K562 (cell line): ENCODE measurements around the gene CSDE1. TPM values are rescaled to one million over a fixed set of nuclear protein-coding genes. Genes with fewer than 3 reads are reported as not detected.

Source experiments
- ATAC-seq: fragments of 200-7000 bp; cut with Tn5 transposase; 3 replicates; pipeline ENCODE4 v1.9.1; 2020; ENCODE audit warnings: moderate library complexity
- BruUV-seq: library from RNA; stranded (reverse); fragments of 400-500 nt; replicated peaks from 2 replicates; lab custom pipeline; 2021; lab: Mats Ljungman, UMichigan
- CTCF ChIA-PET: fragments of 300-600 bp; formaldehyde crosslinking; extraction: SDS; loops from one replicate; lab custom pipeline; 2021; ENCODE audit warnings: low intra/inter-chr PET ratio; lab: Yijun Ruan, JAX
- POLR2A ChIA-PET: fragments of 300-600, 350-650 bp; sonication (Branson Sonifier 250); formaldehyde crosslinking; extraction: SDS; loops from one replicate; lab custom pipeline; 2021; ENCODE audit warnings: antibody characterized with exemption, inconsistent platforms; lab: Yijun Ruan, JAX
- DNase-seq, 4 experiments: peaks; one replicate each; pipeline versions ENCODE4 v3.0.0 to v3.0.0-alpha.2; 2011 to 2018; ENCODE audit warnings: low spot score in 3 of 4, mixed read lengths in 3 of 4; ENCODE audit errors: extremely low read depth in 1 of 4
- FAIRE-seq: peaks from 2 replicates; lab custom pipeline; 2011; peaks lifted over from hg19 to GRCh38; lab: Jason Lieb, UNC
- H2AFZ ChIP-seq: 2 replicates; pipeline ENCODE4 v1.6.0; 2011; ENCODE audit warnings: low read depth, low read length, control low read depth, inconsistent platforms
- H3K27ac ChIP-seq: fragments of 200-600 bp; 3 replicates; pipeline ENCODE4 v1.8.0; 2011; ENCODE audit warnings: low read depth, mild to moderate bottlenecking, control low read depth, inconsistent platforms, low read length, moderate library complexity, mixed read lengths; ENCODE audit errors: extremely low read depth
- H3K27me3 ChIP-seq, 2 experiments: fragments of 300-600 bp in 1 of 2; 2 replicates in 1 of 2; 3 replicates in 1 of 2; pipeline versions ENCODE4 v1.6.0 to v1.8.0; 2011; ENCODE audit warnings: inconsistent platforms in 2 of 2, low read length in 2 of 2, mild to moderate bottlenecking in 1 of 2, mixed read lengths in 1 of 2, moderate library complexity in 1 of 2; ENCODE audit not compliant: control insufficient read depth in 2 of 2, insufficient read depth in 2 of 2
- H3K36me3 ChIP-seq: fragments of 300-600 bp; 3 replicates; pipeline ENCODE4 v1.8.0; 2011; ENCODE audit warnings: mild to moderate bottlenecking, low read length, inconsistent platforms; ENCODE audit not compliant: control insufficient read depth, insufficient read depth
- H3K4me1 ChIP-seq, 2 experiments: fragments of 200-600 bp in 1 of 2; replicated peaks in 1 of 2; 2 replicates in 1 of 2; 3 replicates in 1 of 2; pipeline versions ENCODE4 v1.5.1 to v1.8.0; 2011; ENCODE audit warnings: inconsistent platforms in 2 of 2, low read length in 2 of 2, mild to moderate bottlenecking in 1 of 2, mixed read lengths in 1 of 2, moderate library complexity in 1 of 2; ENCODE audit not compliant: control insufficient read depth in 2 of 2, insufficient read depth in 2 of 2
- H3K4me2 ChIP-seq: 2 replicates; pipeline ENCODE4 v1.6.1; 2011; ENCODE audit warnings: low read length, control low read depth, inconsistent platforms, mixed read lengths; ENCODE audit not compliant: insufficient read depth
- H3K4me3 ChIP-seq: fragments of 200-600 bp; sonication (generic), shearing (Covaris generic); 2 replicates; pipeline ENCODE4 v1.5.1; 2016; ENCODE audit warnings: control low read depth, inconsistent platforms
- H3K79me2 ChIP-seq: fragments of 200-600 bp; 3 replicates; pipeline ENCODE4 v1.8.0; 2011; ENCODE audit warnings: low read length, inconsistent platforms; ENCODE audit not compliant: control insufficient read depth, insufficient read depth
- H3K9ac ChIP-seq, 2 experiments: 2 replicates each; pipeline versions ENCODE4 v1.6.0 to v1.6.1; 2011; ENCODE audit warnings: low read depth in 2 of 2, low read length in 2 of 2, control low read depth in 1 of 2, inconsistent platforms in 1 of 2, mild to moderate bottlenecking in 1 of 2, mixed read lengths in 1 of 2; ENCODE audit not compliant: insufficient read depth in 1 of 2
- H3K9me1 ChIP-seq: one replicate; pipeline ENCODE4 v1.6.0; 2011; ENCODE audit warnings: inconsistent platforms, mild to moderate bottlenecking, low read length, moderate library complexity; ENCODE audit not compliant: control insufficient read depth, insufficient read depth
- H3K9me3 ChIP-seq: replicated peaks from 2 replicates; pipeline ENCODE4 v1.5.1; 2011; ENCODE audit warnings: low read depth, low read length, inconsistent platforms; ENCODE audit not compliant: control insufficient read depth, insufficient read depth
- H4K20me1 ChIP-seq: replicated peaks from 2 replicates; pipeline ENCODE4 v1.6.1; 2011; ENCODE audit warnings: low read length, inconsistent platforms, mixed read lengths; ENCODE audit not compliant: control insufficient read depth, insufficient read depth
- ZNF316 ChIP-seq: fragments of 450-650 bp; IDR thresholded peaks from 2 replicates; pipeline ENCODE4 v1.6.1; 2016
- ZNF766 ChIP-seq: fragments of 200-800 bp; sonication (Bioruptor generic); conservative IDR thresholded peaks from 2 replicates; pipeline ENCODE4 v1.6.1; 2016; ENCODE audit warnings: missing genetic modification characterization, missing compliant biosample characterization
- WGBS: fragments of 100-300 bp; shearing (Covaris generic); methylation state at CpG from one replicate; pipeline ENCODE4 v1.1.6; 2016; ENCODE audit warnings: low coverage, mixed read lengths; ENCODE audit not compliant: insufficient coverage; ENCODE audit errors: missing lambda C conversion rate; 5-methylcytosine and 5-hydroxymethylcytosine counted together
- in situ Hi-C: fragments of 300-500 bp; cut with MboI; formaldehyde crosslinking; loops from 4 replicates; pipeline ENCODE4 v1.15.0; 2018; ENCODE audit warnings: inconsistent platforms, mixed read lengths
- intact Hi-C: fragments of 100-400 bp; cut with micrococcal nuclease; formaldehyde crosslinking; loops from 2 replicates; pipeline ENCODE4 v1.14.2; 2022
- polyA plus RNA-seq, 8 experiments: library from polyadenylated mRNA; depleted of rRNA in 4 of 8; stranded (reverse) in 5 of 8; unstranded in 3 of 8; fragments of >200 nt; fragmentation: Nextera tagmentation in 2 of 8; fragmentation: Illumina TruSeq in 1 of 8; extraction: Ambion mirVana in 2 of 8; extraction: Trizol in 1 of 8; gene quantifications; 2 replicates each; pipeline versions ENCODE4 v1.2.1 to v1.2.3, GENCODE V29; 2011 to 2014; ENCODE audit warnings: inconsistent platforms in 1 of 8, missing spikeins in 1 of 8
- total RNA-seq, 7 experiments: library from RNA; depleted of rRNA in 6 of 7; stranded (reverse); fragments of >200 nt in 6 of 7; fragmentation: Illumina TruSeq in 2 of 7; extraction: Trizol in 2 of 7; gene quantifications; 2 replicates each; pipeline versions ENCODE4 v1.2.1 to v1.2.3, GENCODE V29; 2011 to 2021; ENCODE audit warnings: low replicate concordance in 1 of 7
- TF ChIP-seq, protein P1 (sequence below), 3 experiments: fragments of 200-800 bp in 1 of 3; fragments of 250-450 bp in 1 of 3; fragments of 450-650 bp in 1 of 3; sonication (Bioruptor Pico) in 1 of 3; sonication (Bioruptor generic) in 1 of 3; formaldehyde crosslinking in 1 of 3; IDR thresholded peaks; 2 replicates each; pipeline versions ENCODE4 v1.6.1 to v1.8.0; 2016 to 2022; ENCODE audit warnings: mild to moderate bottlenecking in 2 of 3, missing genetic modification characterization in 2 of 3, missing compliant biosample characterization in 1 of 3, moderate library complexity in 1 of 3

Gene CSDE1
- total and polyA plus RNA-seq, 9 of the 15 experiments (the other 6 are each of a cell fraction or from before 2014, with no cell fraction given), result 174 to 538 (median 403) TPM

DNA sequence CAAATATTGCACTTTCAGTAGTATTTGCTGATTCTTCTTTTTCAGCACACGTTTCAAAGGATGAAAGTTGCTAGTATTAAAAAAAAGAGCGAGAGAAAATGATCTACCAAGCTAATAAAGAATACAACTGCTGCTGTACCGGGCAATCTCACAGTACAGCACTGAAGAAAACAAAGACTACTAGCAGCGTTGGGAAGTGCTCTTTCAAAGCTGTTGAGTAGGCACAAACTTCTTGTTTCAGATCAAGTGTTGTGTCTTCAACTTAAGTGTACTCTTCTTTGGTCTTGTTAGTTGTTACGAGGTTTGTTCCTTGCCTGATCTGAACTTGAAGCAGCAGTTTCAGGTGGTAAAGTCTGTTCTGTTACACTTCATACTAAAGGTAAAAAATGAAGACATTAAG lies 7.9 kb downstream of the CSDE1 start:
- Histone ChIP-seq H3K4me3 (no peak overlapping the region), H3K9me3 (no peaks in the 10 kb centered on the region), H3K36me3 (peaks cover 83% of the 10 kb centered on the region), H3K27me3 (no peaks in the 10 kb centered on the region), H3K79me2 (peaks cover 100% of the 10 kb centered on the region), H4K20me1 (peaks cover 39% of the 10 kb centered on the region), H3K9me1 (no peaks in the 10 kb centered on the region), H2AFZ (no peak overlapping the region)
- POLR2A ChIA-PET, result no interaction called here
- no peak for DNase-seq
- ATAC-seq, result no peak
- TF ChIP-seq ZNF316, result peak; percentile 41; the same call in 1 of the 2 replicates
- TF ChIP-seq ZNF766, result no peak
- TF ChIP-seq, protein P1, sequence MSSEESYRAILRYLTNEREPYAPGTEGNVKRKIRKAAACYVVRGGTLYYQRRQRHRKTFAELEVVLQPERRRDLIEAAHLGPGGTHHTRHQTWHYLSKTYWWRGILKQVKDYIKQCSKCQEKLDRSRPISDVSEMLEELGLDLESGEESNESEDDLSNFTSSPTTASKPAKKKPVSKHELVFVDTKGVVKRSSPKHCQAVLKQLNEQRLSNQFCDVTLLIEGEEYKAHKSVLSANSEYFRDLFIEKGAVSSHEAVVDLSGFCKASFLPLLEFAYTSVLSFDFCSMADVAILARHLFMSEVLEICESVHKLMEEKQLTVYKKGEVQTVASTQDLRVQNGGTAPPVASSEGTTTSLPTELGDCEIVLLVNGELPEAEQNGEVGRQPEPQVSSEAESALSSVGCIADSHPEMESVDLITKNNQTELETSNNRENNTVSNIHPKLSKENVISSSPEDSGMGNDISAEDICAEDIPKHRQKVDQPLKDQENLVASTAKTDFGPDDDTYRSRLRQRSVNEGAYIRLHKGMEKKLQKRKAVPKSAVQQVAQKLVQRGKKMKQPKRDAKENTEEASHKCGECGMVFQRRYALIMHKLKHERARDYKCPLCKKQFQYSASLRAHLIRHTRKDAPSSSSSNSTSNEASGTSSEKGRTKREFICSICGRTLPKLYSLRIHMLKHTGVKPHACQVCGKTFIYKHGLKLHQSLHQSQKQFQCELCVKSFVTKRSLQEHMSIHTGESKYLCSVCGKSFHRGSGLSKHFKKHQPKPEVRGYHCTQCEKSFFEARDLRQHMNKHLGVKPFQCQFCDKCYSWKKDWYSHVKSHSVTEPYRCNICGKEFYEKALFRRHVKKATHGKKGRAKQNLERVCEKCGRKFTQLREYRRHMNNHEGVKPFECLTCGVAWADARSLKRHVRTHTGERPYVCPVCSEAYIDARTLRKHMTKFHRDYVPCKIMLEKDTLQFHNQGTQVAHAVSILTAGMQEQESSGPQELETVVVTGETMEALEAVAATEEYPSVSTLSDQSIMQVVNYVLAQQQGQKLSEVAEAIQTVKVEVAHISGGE (CRISPR knock-in tag; IDR thresholded peaks at IDR 0.05), result 0 out of 6 replicates have a peak, but pooled peaks of 1 of the 3 experiments have one; percentile 10
- TF ChIP-seq, all 486 proteins: peak for 2
- H3K4me1 ChIP-seq, result peaks cover 3 to 22% of the 10 kb centered on the region in 2 experiments; a peak in 4 of 5 replicates
- no TSS peak for BruUV-seq
- no peak overlapping the region for H3K27ac ChIP-seq
- no peak for FAIRE-seq
- CTCF ChIA-PET, result no interaction called here
- WGBS, result 97% methylated on average over 5 of the region's 5 CpGs
- no peak overlapping the region for H3K9ac ChIP-seq
- intact Hi-C loops, result loop anchor here (10.0 kb wide), 1 partner anchor 405 kb away; no protein-coding TSS in a partner anchor
- no peak overlapping the region for H3K4me2 ChIP-seq
- in situ Hi-C loops, result no loop called here
